CD4-positive, alpha-beta T cell treated with Interleukin-21 for 1 hour (primary cell): ENCODE measurements around the gene CACNA2D3.

Experiments
- DNase-seq: peaks from one replicate; pipeline ENCODE4 v3.0.0-alpha.2; 2020

CACNA2D3 gene

DNA sequence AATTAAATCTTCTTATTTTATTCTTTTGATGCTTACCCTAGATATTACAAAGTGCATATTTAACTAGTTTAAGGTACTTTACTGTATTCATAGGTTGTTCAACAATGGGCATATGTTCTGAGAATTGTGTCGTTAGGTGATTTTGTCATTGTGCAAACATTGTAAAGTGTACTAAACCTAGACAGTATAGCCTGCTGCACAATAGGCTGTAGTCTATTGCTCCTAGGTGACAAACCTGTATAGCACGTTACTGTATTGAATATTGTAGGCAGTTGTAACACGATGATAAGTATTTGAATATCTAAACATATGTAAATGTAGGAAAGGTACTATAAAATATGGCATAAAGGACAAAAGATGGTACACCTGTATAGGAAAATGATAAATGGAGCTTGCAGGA is 100.7 kb downstream of the CACNA2D3 start:
- no peak for DNase-seq

DNA sequence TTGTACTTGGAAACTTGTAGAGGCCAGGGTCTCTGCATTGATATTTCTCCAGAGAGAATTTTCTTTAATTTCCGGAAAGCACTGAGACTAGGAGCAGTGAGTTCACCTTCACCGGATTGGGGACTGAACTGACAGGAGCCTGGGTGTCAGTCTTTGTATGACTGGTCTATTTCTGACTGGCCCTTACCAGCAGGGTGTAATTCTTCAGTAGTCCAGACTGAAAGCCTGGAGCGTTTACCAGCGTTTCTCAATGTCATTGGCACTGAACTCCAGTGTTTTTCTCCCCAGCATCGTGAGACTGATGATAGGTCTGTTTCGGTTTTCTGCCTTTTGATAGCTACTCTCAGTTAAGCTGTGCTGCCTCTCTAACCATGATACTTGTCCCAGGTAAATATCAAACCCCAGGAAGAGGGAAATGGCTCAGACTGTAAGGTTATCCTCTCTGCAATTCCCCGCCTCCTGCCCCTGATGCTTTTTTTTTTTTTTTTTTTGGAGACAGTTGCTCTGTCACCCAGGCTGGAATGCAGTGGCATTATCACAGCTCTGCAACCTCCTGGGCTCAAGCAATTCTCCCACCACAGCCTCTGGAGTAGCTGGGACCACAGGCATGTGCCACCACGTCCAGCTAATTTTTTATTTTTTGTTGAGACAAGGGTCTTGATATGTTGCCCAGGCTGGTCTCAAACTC is 103.6 kb downstream of the CACNA2D3 start:
- DNase-seq, result no peak

DNA sequence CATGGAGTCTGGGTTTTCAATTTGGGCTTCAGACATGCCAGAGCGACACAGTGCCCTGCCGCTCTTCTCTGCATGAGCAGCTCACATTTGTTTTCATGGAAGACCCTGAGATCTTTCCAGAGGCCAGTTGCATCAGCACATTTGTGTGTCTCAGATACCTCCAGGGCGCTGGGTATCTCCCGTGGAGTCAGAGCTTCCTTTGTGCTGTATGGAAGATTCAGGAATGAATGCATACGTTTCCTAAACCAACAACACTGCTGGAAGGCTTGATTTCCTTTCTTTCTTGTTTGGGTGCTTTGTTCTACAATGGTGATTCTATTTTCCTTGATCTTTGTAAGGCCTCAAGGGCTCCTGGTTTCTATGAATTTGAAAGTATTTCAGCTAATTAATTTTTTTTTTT is 106.5 kb downstream of the CACNA2D3 start:
- DNase-seq, result no peak

DNA sequence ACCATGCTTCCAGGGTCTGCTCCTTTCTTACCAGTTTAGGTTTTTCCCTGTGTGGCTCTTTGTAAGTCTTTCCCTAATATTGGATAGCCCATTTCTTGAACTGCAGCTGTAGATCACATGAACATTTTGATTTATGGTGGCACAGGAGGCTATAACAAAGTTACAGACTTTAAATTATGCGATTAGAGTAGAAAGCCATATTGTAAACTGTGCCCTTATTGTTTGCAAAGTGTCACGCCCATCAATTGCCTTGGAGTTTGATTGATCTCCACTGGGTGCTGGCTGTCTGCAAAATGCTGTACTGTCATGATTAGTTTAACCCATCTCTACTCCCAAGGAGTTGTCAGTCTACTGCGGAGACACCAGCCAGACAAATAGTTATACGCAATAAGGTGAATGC is 110.3 kb downstream of the CACNA2D3 start:
- no peak for DNase-seq

DNA sequence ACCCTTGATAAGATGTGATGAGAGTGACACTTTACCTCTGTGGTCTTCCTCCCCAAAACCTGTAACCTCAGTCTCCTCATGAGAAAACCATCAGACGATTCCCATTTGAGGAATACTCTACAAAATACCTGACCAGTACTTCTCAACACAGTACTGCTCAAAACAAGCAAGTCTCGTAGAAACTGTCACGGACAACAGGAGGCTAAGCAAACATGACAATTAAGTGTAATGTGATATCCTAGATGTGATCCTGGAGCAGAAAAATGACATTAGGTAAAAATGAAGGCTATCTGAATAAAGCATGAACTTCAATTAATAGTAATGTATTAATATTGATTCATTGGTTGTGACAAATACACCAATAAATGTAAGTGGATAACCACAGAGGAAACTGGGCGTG is 113.6 kb downstream of the CACNA2D3 start:
- DNase-seq, result no peak

DNA sequence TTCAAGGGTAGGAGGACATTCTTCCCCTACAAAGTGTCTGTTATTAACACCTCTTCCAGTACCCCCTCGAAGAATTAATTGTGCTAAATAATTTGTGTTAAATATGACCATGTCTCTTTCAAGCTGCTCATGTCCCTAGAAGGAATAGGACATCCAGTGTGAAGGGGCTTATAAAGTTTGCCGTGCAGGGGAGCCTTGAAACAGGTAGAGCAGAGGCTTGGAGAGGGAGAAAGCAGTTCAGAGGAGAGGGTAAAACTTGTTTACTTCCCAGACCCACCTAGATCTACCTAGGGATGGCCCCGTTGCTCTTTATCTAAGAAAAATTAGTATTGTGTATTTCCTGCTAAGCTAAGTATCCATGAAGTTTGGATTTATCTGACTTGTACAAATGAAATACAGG is 114.8 kb downstream of the CACNA2D3 start:
- DNase-seq, result no peak

DNA sequence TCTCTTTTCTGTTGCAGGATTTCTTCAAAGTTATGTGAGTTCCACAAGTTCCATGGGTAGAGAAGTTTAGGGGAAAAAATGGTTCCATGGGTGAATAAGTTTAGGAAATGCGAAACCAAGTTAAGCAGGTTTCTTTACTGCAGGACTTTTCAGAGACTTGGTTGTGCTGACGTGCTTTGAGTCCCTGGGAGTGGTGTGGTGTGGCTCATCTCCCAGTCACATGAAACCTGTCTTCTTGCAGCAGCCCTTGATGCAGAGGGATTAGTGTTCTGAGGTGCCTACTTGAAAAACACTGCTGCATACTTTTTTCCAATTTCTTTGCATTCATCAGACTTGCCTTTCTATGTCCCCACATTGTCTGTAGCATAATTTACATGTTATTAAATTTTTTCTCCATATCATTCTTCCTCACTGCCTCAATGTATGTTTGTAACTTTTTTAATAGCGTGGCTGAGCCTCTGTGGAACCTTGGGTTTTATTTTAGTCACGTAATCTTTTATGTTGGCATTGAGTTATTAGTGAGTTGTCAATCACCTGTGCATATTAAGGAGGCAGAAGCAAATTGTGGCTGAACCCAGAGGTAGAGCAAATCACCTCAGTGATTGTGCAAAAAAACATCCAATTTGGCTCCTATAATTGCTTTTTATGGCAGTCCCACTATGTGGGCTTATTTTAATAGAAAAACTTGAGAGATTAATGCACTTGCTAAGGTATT is 115.6 kb downstream of the CACNA2D3 start:
- no peak for DNase-seq

DNA sequence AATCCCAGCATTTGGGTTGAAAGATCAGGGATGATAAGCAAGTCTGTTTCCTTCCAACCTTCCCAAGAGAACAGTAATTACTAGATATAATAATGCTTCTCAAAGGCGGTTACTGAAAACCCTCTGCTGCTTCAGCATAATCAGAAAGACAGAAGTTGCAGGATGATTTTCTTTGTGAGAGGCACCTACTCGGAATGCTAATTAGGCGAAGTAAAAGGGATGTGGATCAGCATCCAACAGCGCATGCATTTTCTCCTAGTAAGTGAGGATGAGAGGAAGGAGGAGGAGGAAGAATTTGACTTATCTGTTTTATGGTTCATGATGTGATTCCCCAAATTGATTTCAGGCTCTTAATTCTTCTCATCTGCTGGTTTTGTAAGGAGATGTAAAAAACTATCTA is 118.0 kb downstream of the CACNA2D3 start:
- DNase-seq, result no peak

DNA sequence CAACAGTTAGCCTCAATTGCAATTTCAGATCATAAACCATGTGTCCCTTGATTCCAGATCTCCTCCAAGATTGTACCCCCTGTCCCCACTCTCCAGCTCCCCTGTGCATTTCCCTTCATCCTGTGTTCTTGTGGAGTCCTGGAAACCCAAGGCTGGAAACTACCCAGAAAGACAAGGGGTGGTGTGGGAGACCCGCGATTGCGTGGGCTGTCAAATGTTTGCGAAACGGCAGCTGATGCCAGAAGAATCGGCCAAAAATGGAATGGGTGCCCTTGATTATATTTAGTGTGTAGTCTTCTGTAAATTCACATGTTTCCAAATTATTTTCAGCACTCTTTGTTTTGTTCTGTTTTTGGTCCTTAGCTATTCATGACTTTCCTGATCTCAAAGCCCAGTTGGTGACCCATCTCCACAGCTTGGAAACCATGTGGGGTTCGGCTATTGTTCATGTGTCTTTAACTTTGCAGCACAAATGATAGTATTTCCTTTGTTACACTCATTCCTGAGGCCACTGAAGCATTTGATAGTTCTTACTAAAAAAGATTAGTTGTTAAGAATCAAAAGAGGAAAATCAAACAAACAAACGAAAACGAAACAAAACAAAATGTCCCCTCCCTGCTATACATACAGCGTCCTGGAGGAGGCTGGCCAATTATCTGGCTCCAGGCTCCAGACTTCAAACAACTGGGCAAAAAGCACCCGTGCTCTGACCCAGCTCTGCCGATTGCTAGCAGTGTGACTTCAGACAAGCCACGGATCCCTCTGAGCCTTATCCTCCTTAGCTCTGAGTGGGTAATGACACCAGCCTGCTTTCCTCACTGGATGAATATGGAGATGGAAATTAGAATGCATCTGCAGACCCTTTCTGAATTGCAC is 120.9 kb downstream of the CACNA2D3 start:
- DNase-seq, result no peak

DNA sequence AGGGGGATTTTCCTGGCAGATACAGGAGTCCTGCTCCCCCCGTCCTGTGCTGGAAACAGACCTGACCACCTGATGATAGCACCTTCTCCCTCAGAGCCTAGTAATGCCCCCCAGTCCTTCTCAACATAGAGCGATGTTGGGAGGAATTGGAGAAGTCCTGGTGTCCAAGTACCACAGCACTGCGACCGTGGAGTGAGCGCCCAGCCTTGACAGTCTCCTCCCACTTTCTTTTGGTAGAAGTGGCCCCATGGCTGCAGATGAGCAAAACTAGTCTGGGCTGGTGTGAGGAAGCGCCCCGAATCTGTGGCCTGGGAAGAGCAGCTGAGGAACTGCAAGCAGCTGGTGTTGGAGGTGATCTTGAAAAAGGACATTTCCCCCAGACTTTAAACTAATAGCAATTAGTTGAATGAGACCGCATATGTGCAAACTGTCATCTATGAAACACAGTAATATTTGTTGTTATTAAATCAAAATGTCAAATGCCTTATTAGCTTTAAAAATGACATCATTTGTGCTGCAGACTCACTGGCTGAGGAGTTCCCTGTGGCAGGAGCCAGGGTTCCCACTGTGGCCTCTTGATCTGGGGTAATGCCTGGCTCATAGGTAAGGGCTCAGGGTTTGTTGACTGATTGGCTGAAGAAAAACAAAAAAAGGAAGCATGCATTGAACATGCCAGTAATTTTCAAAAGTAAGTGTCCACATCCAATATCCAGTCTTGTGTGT is 121.8 kb downstream of the CACNA2D3 start:
- no peak for DNase-seq

DNA sequence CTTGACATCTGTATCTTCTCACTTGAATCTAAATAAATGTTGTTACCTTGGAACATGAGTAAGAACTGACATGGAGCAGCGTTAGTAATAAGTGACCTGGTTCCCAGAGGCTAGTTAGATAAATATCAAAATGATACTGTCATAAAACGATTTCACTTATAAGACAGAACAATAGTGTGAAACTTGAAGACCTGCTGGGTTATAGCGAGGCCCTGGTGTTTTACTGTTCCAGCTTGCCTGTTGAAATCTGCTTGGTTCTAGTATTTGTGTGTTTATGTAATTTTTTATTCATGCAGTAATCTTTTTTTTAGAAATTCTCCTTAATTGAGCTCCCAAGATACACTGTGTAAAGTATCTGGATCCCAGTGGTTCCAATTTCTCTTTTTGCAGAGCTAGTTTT is 129.4 kb downstream of the CACNA2D3 start:
- DNase-seq, result no peak

DNA sequence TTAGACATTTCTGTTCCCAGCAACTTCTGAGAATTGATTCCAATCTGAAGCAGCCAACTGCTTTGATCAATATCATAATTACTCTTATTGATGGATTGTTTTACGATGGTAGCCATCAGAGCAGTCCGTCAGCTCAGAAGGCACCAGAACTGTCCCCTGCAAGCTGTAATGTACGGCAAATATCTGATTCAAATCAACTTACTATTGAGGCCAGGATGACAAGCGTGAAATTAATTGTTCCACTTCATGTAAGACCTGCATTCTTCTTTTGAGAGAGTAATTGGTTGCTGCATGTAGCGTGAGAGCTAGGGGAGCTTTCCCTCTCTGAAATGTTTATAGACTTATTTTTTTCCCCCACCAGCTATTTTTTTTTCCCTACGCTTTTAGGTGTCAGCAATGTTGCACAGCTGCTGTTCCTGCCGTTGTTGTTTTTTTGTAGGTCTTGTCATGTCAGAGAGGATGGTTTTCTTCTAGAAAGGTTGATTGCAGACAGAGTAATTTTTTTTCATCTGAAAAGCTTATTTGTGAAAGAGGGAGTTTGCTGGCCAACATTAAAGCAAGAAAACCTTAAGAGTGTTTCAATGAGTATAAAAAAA is 134.9 kb downstream of the CACNA2D3 start:
- DNase-seq, result no peak

DNA sequence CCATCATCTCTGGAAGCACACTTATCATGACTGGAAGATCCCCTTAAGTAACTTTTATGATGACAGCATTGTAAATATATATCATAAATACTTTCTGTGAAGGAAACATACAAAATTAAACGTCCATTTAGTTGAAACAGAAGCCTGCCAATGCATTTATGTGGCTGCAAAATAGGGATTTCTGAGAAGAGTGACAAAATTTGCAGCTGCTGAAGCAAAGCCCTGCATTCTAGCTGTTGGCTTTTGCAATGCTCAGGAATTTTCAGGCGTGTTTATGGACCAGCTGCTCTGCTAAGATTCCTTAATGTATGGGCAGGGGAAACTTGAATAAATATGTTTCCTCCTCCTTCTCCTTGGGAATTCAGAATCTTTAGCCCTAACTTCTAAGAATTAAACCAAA is 137.3 kb downstream of the CACNA2D3 start:
- no peak for DNase-seq

DNA sequence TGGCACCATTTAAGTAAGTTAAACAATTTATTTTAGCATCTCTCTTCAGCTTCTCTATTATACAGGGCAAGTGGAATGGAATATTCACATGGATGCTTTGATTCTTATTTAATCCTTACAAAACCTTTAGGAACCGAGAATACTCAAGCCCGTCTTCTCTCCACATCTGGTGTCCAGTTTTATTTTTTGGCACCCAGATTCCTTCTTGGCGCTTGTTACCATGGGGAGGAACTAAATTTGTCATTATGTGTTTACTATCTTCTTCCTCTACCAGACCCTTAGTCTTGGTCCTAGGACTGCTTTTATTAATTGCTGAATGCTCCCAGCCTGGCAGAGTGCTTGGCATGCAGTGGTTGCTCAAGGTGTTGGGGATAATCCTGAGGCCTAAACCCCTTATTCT is 138.8 kb downstream of the CACNA2D3 start:
- DNase-seq, result no peak

DNA sequence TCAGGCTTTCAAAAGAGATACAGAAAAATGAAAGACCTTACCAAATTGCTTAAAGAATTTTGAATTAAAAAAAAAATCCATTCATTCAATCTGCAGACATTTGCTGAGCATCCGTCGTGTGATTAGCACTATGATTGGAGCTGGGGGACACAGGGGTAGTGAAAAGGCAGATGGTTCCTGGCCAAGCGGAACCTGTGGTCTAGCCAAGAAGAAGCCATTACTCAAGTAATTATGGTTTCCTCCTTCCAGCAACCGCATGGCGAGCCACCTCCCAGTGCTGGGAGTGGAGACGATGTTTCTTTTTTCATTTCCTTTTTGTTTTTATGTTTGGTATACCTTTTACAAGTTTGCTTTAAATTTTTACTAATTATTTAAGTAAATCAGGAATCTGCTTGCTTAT is 140.2 kb downstream of the CACNA2D3 start:
- peak; percentile 5 for DNase-seq

DNA sequence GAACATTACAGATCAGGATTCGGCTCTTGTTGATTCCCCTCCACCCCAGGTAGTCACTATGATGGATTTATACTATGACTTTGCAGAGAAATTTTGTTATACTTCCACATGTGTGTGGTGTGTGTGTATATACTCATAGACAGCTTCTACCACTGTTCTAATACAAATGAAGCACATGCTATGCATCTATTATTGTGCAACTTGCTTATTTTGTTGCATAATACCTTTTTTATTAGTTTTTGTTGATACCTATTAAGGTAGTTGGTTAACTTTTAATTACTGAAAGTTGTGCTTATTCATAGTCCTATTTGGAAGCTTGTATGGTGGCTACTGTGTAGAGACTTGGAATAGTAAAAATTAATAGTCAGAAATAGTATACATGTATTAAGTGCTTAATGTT is 140.6 kb downstream of the CACNA2D3 start:
- no peak for DNase-seq

DNA sequence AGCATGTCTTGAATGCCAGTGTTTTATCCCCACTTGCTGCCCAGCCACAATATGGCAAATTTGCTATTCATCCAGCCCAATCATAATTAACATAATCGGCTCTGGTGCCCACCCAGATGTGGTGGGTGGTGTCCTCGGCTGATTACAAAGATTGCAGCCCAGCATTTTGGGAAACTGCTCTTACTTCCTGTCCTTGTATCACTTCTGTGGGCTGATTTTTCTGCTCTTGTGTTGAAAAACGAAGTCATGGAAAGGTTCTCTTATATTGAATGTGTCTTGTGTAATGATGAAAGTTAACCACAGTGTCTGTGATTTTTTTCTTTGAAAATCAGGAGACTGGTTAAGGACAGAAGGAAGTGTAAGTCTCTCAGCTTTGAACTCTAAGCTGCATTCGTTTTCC is 141.7 kb downstream of the CACNA2D3 start:
- no peak for DNase-seq

DNA sequence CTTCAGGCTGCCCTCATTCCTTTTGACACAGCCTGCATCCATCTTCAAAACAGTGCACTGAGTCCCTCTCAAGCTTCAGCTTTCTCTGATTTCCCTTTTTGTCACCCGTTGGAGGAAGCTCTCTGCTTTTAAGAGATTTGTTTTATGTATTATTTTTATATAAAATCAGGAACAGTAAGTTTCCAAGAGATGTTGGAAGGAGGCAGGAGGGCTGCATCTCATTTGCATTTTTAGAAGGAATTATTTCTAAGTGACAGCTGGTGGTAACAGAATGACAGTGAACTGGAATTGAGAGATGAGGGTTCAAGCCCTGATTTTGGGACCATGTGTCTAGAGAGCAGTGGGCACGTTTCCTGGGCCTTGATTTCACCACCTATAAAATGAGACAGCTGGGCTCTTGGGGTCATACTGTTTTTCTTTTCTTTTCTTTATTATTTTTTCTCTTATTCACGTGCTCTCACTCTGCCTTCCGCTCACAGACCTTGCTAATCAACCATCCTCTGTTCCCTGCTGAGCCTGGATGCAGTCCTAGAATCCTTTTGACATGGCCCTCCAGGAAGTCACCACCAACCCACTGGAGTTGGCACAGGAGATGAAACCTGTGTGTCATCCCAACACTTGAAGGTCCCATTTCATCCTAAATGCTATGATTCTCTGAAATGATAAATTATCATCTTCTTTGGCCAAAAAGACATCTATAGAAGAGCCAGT is 148.6 kb downstream of the CACNA2D3 start:
- DNase-seq, result no peak

DNA sequence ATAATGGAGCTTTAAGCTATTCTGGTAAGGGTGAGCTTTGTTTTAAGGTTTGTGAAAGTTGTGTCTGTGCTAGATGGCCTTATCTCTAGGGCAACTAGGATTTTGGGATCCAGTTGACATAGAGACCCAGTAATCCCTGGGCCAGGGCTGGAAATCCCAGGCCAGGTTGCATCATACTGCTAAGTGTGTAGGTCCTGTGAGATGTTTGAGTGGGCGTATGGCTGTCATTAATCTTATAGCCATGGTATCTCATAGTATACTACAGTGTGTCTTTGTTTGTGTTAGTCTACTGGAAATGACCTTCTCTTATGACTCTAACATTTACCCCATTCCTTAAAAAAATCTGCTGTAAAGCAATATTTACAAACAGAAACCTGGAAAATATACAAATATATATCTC is 151.4 kb downstream of the CACNA2D3 start:
- DNase-seq, result no peak

DNA sequence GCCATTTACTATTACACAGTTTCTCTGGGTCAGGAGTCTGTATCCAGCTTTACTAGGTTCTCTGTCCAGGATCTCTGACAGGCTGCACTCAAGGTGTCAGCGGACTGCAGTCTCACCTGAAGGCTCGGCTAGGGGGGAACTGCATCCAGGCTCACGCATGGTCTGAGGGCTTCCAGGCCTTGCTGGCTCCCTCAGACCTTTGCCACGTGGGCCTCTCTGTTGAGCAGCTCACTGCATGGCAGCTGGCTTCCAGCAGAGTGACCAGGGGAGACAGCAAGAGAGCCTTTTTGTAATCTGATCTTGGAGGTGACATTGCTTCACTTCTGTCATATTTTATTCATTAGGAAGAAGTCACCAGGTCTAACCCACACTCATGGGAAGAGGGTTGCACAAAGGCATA is 152.3 kb downstream of the CACNA2D3 start:
- DNase-seq, result no peak

DNA sequence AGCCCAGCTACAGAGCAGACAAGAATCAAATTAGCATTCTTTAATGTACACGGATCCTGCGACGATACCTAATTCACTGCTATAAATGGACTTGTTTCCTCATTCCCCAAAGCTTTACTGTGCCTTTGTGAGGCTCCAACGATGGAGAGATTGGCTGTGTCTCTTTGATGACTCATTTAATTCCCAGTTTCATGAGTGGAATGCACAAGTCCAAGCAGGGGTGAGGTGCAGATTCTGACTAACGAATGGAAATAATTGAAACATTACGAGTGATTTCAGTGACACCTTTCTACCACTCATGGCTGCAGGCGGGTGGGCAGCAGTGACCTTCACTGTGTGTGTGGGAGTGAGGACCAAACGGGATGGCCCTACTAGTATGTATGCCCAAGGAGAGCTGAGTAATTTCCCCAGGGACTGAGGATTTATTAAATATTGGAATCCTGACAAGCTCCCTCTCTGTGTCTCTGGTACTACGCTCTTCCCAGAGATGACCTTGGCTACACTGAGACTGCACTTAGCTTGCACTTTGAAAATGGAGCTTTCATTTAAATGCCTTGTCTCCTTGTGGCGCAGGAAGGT is 156.7 kb downstream of the CACNA2D3 start:
- no peak for DNase-seq

DNA sequence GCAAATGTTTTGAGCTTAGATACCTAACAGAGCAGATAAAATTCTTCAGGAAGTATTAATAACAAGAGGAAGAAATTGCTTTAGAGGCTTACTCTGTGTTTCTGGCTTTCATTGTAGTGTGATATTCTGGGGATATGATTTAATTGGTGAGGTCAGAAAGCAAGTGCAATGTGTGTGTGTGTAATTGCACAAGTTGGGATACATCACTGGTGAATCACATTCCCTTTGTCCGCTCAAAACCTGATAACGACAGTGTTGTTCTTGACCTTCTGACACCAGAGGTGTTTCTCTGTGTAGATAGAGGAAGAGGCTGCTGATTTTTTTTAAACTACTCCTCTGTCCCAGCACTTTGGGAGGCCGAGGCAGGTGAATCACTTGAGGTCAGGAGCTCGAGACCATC is 161.1 kb downstream of the CACNA2D3 start:
- no peak for DNase-seq
